GM21447 (cell line): ENCODE results near the gene ACTR1B.
"Not testable (repeated sequence)": the region's sequence is repeated elsewhere in the genome, so short reads cannot be mapped to it uniquely, and the experiment has no call there.

Experiments
- ATAC-seq: cut with Tn5 transposase; IDR thresholded peaks from one replicate; pipeline ENCODE4 v1.9.1; 2021; ENCODE audit not compliant: unreplicated experiment

The ACTR1B gene

DNA sequence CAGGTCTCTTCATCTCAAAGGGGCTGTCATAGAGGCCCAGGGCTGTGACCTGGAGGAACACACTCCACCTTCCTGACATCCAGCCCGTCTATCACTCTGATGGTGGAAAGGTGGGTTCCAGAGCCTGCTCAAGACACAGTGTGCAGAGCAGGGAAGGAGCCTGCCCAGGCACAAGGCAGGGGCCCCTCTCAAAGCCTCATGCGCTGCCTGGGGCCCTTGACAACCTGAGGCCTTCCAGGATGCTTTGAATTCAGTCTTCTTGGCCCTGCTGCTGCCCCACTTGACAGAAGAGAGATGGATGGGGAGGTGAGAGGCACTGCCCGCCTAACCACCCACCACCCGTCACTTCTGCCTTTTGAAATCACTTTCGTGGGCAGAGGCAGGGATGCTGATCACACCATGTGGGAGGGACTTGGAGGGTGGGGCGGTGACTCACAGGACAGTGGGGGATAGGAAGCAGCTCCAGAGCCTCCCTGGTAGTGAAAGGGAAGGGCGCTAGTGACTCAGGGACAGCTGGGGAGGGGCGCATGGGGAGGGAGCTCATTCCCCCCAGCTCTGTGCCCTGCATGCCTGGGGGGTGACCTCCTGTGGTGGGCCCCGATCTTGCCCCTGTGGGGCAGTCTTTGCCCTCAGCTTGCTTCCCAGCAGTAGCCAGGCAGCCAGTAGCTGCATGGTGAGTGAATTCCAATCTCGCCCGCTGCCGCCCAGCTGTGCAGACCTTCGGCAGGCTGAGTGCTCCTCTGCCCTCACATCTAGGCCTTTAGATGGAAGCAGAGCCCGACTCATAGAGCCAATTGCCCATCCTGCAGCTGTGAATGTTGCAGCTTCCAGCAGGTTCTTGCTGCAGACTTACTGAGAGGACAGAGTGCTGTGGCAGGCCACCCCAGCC, 44.7 kb downstream of the ACTR1B start:
- not testable (repeated sequence) for ATAC-seq

DNA sequence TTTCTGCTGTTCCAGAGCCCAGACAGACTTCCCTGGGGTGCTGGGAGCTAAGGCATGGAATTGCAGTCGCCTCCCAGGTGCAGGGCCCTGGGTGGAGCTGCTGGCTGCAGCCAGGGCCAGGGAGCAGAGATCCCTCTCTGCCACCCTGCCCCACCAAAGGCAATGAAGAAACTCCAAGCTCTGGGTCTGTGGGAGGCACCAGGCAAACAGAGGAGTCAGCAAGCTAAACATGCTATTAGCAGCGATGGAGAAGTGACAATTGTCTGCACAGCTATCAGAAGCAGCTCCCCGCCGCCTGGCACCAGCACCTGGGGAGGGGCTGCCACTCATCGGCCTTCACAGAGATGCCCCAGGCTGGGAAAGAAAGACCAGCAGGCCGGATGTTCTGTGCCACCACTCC, 45.9 kb downstream of the ACTR1B start:
- ATAC-seq: no peak

DNA sequence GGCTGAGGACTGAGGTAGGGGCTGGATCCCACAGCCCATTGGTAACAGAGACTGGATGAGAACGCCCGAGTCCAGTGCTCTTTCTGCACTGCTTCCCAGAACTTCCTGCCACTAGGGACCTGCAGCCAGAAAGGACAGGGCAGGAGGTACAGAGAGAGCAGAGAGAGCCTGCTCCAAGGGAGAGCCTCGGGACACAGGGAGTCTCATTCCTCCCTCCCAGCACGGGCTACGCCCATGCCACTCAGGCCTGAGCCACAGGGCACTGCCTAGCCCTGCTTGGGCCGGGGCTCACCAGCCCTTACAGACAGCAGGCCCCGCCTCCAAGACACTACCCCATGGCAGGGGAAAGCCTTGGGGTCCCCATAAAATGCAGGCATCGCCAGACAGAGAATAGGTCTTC, 48.1 kb downstream of the ACTR1B start:
- ATAC-seq: not testable (repeated sequence)

DNA sequence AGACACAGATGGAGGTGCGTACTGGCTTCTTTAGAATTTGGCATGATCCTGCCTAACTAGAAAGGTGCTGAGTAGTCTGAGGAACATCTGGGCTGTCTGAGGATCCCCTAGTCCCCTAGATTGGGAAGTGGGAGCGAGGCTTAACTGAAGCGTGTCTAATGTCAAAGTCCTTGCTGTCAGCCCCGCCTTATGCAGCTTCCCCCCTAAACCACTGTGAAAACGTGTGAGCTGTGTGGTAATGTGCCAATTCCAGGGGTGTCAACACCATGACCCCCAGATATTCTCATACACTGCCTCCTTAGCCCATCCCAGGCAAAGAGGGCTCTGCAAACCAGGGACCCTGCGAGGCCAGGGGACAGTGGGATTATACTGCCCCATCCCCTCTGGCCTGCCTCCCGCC, 51.9 kb downstream of the ACTR1B start:
- not testable (repeated sequence) for ATAC-seq

DNA sequence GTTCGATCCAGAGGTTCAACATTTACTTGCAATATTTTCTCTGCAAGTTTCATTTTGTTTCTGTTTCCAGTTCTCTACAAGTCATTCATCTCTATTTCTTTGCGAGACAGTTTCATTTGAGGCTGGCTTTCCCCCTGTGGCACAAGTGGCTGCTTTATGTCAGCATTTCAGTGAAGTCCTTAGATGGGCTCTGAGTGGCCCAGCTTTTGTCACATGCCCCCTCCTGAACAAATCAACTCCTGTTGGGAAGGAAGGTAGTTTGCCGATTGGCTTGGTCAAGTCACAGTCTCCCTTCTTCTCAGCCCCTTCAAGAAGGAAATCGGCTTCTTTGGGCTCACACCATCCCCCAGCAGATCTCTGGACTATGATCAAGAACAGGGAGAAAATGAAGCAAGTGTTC, 55.1 kb downstream of the ACTR1B start:
- not testable (repeated sequence) for ATAC-seq
